ENCODE results near the gene TMEM30B. TPM values are rescaled to one million over a fixed set of nuclear protein-coding genes. Genes with fewer than 3 reads are reported as not detected.
"Not testable (repeated sequence)": the region's sequence is repeated elsewhere in the genome, so short reads cannot be mapped to it uniquely, and the experiment has no call there.

TMEM30B gene
- polyA plus RNA-seq, 2 donors = 12.8 to 14.1 TPM

GRCh38 chr14:61322011-61322798, 41.1 kb upstream of the TMEM30B start:
- Histone ChIP-seq H3K36me3 (ENCODE audit: control insufficient read depth in 2 of 2, insufficient read depth in 2 of 2, low read length in 1 of 2) (peaks cover 0 to 2% of the 10 kb centered on the region in 2 donors), H3K4me1 (ENCODE audit: control insufficient read depth in 2 of 2, insufficient read depth in 2 of 2, low read length in 1 of 2) (no peaks in the 10 kb centered on the region), H3K27me3 (ENCODE audit: control insufficient read depth in 1 of 2, insufficient read depth in 2 of 2, low read length in 2 of 2) (no peaks in the 10 kb centered on the region), H3K27ac (ENCODE audit: low read depth in 2 of 2, low read length in 1 of 2) (peak overlapping the region; percentile 94 to 99), H3K9me3 (ENCODE audit: control insufficient read depth in 2 of 2, insufficient read depth in 1 of 2, low read depth in 1 of 2, low read length in 1 of 2) (no peaks in the 10 kb centered on the region), H3K4me3 (ENCODE audit: low read depth in 1 of 2, low read length in 2 of 2) (peak overlapping the region; percentile 57 to 80)
- 2% methylated on average over 62 to 63 of the region's 63 CpGs for WGBS, 2 donors

- no peaks in the 10 kb centered on the region for H3K27me3 ChIP-seq (ENCODE audit: control insufficient read depth in 1 of 2, insufficient read depth in 2 of 2, low read length in 2 of 2)
- H3K36me3 ChIP-seq (ENCODE audit: control insufficient read depth in 2 of 2, insufficient read depth in 2 of 2, low read length in 1 of 2) = peaks cover 0 to 2% of the 10 kb centered on the region in 2 donors
- peak within 1 kb of the TSS; percentile 57 to 80 for H3K4me3 ChIP-seq (ENCODE audit: low read depth in 1 of 2, low read length in 2 of 2)
- H3K4me1 ChIP-seq (ENCODE audit: control insufficient read depth in 2 of 2, insufficient read depth in 2 of 2, low read length in 1 of 2) = no peaks in the 10 kb centered on the region
- 1% methylated on average over 46 to 66 of the region's 66 CpGs for WGBS, 2 donors
- H3K27ac ChIP-seq (ENCODE audit: low read depth in 2 of 2, low read length in 1 of 2) = peak within 1 kb of the TSS; percentile 94 to 99
- no peaks in the 10 kb centered on the region for H3K9me3 ChIP-seq (ENCODE audit: control insufficient read depth in 2 of 2, insufficient read depth in 1 of 2, low read depth in 1 of 2, low read length in 1 of 2)
These were observed 40.4 kb upstream of the TMEM30B start, which contains the start of gene PRKCH for GRCh38 chr14:61321385-61322010. Gene PRKCH (plus strand): TSS chr14:61321579. CDS start chr14:61322102, 523 bp downstream.

DNA sequence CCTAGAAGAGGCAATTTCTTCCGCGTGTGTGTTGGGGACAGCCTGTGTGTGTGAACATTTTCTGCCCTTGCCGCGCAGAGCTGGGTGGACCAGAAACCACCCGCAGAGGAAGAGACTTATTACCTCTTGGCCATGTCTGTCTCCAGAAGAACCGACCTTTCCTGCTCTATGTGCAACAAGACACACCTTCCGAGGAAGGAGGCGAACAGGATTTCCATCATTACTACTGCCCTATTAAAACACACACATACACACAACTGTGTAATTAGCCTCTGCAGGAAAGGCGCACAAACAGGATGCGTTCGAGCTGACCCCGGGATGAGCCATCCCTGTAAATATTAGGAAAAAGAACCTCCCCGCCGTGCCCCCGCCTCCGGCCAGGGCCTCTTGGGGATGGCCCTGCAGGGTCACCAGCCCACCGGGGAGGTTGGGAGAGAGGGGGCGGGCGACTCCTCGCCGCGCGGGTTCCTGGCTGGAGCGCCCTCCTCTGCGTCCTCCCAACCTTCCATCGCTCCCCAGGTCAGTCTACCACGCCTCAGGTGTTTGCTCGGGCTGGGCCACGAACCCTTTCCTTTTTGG, 39.8 kb upstream of the TMEM30B start:
- H3K36me3 ChIP-seq (ENCODE audit: control insufficient read depth in 2 of 2, insufficient read depth in 2 of 2, low read length in 1 of 2) = peaks cover 0 to 2% of the 10 kb centered on the region in 2 donors
- no peaks in the 10 kb centered on the region for H3K9me3 ChIP-seq (ENCODE audit: control insufficient read depth in 2 of 2, insufficient read depth in 1 of 2, low read depth in 1 of 2, low read length in 1 of 2)
- peak overlapping the region; percentile 57 to 80 for H3K4me3 ChIP-seq (ENCODE audit: low read depth in 1 of 2, low read length in 2 of 2)
- 20 to 30% methylated on average over 29 of the region's 29 CpGs for WGBS, 2 donors
- H3K4me1 ChIP-seq (ENCODE audit: control insufficient read depth in 2 of 2, insufficient read depth in 2 of 2, low read length in 1 of 2) = no peaks in the 10 kb centered on the region
- no peaks in the 10 kb centered on the region for H3K27me3 ChIP-seq (ENCODE audit: control insufficient read depth in 1 of 2, insufficient read depth in 2 of 2, low read length in 2 of 2)
- peak overlapping the region; percentile 94 to 99 for H3K27ac ChIP-seq (ENCODE audit: low read depth in 2 of 2, low read length in 1 of 2)

GRCh38 chr14:61320170-61320569, 39.0 kb upstream of the TMEM30B start:
- WGBS, 2 donors = 90 to 92% methylated on average over 16 of the region's 16 CpGs

DNA sequence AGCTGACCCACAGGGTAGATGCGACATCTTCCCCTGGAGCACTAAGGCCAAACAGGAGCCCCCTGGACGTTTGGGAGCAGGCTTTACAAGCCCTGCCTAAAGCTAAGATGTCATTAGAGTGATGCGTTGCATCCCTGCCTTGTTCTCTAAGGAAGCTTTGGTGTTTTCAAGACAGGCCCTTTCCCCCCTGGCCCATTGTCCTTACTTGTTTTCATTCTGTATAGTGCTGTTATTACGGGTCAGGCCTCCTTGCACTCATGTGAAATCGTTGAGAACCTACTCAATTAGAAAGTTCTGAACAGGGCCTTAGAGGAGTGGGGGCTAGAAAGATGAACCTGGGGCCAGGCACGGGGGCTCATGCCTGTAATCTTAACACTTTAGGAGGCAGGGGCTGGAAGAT, 38.6 kb upstream of the TMEM30B start:
- Histone ChIP-seq H3K27me3 (ENCODE audit: control insufficient read depth in 1 of 2, insufficient read depth in 2 of 2, low read length in 2 of 2) (no peaks in the 10 kb centered on the region), H3K36me3 (ENCODE audit: control insufficient read depth in 2 of 2, insufficient read depth in 2 of 2, low read length in 1 of 2) (peaks cover 0 to 2% of the 10 kb centered on the region in 2 donors), H3K4me1 (ENCODE audit: control insufficient read depth in 2 of 2, insufficient read depth in 2 of 2, low read length in 1 of 2) (no peaks in the 10 kb centered on the region), H3K9me3 (ENCODE audit: control insufficient read depth in 2 of 2, insufficient read depth in 1 of 2, low read depth in 1 of 2, low read length in 1 of 2) (no peaks in the 10 kb centered on the region), H3K4me3 (ENCODE audit: low read depth in 1 of 2, low read length in 2 of 2) (no peak overlapping the region), H3K27ac (ENCODE audit: low read depth in 2 of 2, low read length in 1 of 2) (no peak overlapping the region)
- WGBS, 2 donors = 80 to 82% methylated on average over 6 of the region's 6 CpGs

More at GRCh38 chr14:61320170-61320569, 39.0 kb upstream of the TMEM30B start:
- H3K27me3 ChIP-seq (ENCODE audit: control insufficient read depth in 1 of 2, insufficient read depth in 2 of 2, low read length in 2 of 2); H3K4me1 ChIP-seq (ENCODE audit: control insufficient read depth in 2 of 2, insufficient read depth in 2 of 2, low read length in 1 of 2); H3K4me3 ChIP-seq (ENCODE audit: low read depth in 1 of 2, low read length in 2 of 2); H3K9me3 ChIP-seq (ENCODE audit: control insufficient read depth in 2 of 2, insufficient read depth in 1 of 2, low read depth in 1 of 2, low read length in 1 of 2); H3K36me3 ChIP-seq (ENCODE audit: control insufficient read depth in 2 of 2, insufficient read depth in 2 of 2, low read length in 1 of 2): not testable (repeated sequence)
- peak overlapping the region in 1 of 2 donors; percentile 99 for H3K27ac ChIP-seq (ENCODE audit: low read depth in 2 of 2, low read length in 1 of 2)

- Histone ChIP-seq H3K27ac (ENCODE audit: low read depth in 2 of 2, low read length in 1 of 2) (no peak overlapping the region), H3K4me3 (ENCODE audit: low read depth in 1 of 2, low read length in 2 of 2) (no peak overlapping the region), H3K36me3 (ENCODE audit: control insufficient read depth in 2 of 2, insufficient read depth in 2 of 2, low read length in 1 of 2) (peaks cover 0 to 2% of the 10 kb centered on the region in 2 donors), H3K9me3 (ENCODE audit: control insufficient read depth in 2 of 2, insufficient read depth in 1 of 2, low read depth in 1 of 2, low read length in 1 of 2) (no peaks in the 10 kb centered on the region), H3K4me1 (ENCODE audit: control insufficient read depth in 2 of 2, insufficient read depth in 2 of 2, low read length in 1 of 2) (no peaks in the 10 kb centered on the region), H3K27me3 (ENCODE audit: control insufficient read depth in 1 of 2, insufficient read depth in 2 of 2, low read length in 2 of 2) (no peaks in the 10 kb centered on the region)
- 80 to 84% methylated on average over 3 of the region's 3 CpGs for WGBS, 2 donors
These were observed 37.9 kb upstream of the TMEM30B start for GRCh38 chr14:61319086-61319485.

DNA sequence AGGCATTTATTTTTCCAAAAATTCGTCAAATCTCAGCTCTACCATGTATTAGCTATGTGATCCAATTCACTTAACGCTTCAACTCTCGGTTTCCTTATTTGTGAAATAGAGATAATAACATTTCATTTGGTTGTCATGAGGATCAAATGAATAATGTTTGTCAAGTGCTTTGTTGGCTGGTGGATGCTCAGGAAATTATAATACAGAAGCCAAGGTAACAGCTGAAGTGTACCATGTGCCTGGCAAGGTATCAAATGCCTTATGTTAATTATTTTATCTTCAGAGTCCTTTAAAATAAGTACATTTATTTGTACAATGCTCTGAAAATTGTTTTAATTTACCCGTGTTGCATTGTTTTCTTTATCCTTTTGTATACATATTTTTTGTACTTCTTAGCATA, 34.2 kb upstream of the TMEM30B start:
- H3K4me3 ChIP-seq (ENCODE audit: low read depth in 1 of 2, low read length in 2 of 2) = no peak overlapping the region
- no peaks in the 10 kb centered on the region for H3K27me3 ChIP-seq (ENCODE audit: control insufficient read depth in 1 of 2, insufficient read depth in 2 of 2, low read length in 2 of 2)
- no peaks in the 10 kb centered on the region for H3K36me3 ChIP-seq (ENCODE audit: control insufficient read depth in 2 of 2, insufficient read depth in 2 of 2, low read length in 1 of 2)
- no peaks in the 10 kb centered on the region for H3K4me1 ChIP-seq (ENCODE audit: control insufficient read depth in 2 of 2, insufficient read depth in 2 of 2, low read length in 1 of 2)
- WGBS, 2 donors = 76 to 78% methylated on average over 4 of the region's 4 CpGs
- peaks cover 0 to 4% of the 10 kb centered on the region in 2 donors for H3K9me3 ChIP-seq (ENCODE audit: control insufficient read depth in 2 of 2, insufficient read depth in 1 of 2, low read depth in 1 of 2, low read length in 1 of 2)
- no peak overlapping the region for H3K27ac ChIP-seq (ENCODE audit: low read depth in 2 of 2, low read length in 1 of 2)

- not testable (repeated sequence) for H3K27me3 ChIP-seq (ENCODE audit: control insufficient read depth in 1 of 2, insufficient read depth in 2 of 2, low read length in 2 of 2); H3K9me3 ChIP-seq (ENCODE audit: control insufficient read depth in 2 of 2, insufficient read depth in 1 of 2, low read depth in 1 of 2, low read length in 1 of 2); H3K36me3 ChIP-seq (ENCODE audit: control insufficient read depth in 2 of 2, insufficient read depth in 2 of 2, low read length in 1 of 2); H3K27ac ChIP-seq (ENCODE audit: low read depth in 2 of 2, low read length in 1 of 2); H3K4me1 ChIP-seq (ENCODE audit: control insufficient read depth in 2 of 2, insufficient read depth in 2 of 2, low read length in 1 of 2); H3K4me3 ChIP-seq (ENCODE audit: low read depth in 1 of 2, low read length in 2 of 2)
- WGBS, 2 donors = 84 to 89% methylated on average over 4 of the region's 4 CpGs
These were observed 27.6 kb upstream of the TMEM30B start for GRCh38 chr14:61308701-61309100.

- peaks cover 0 to 2% of the 10 kb centered on the region in 2 donors for H3K9me3 ChIP-seq (ENCODE audit: control insufficient read depth in 2 of 2, insufficient read depth in 1 of 2, low read depth in 1 of 2, low read length in 1 of 2)
- H3K27me3 ChIP-seq (ENCODE audit: control insufficient read depth in 1 of 2, insufficient read depth in 2 of 2, low read length in 2 of 2) = no peaks in the 10 kb centered on the region
- H3K4me1 ChIP-seq (ENCODE audit: control insufficient read depth in 2 of 2, insufficient read depth in 2 of 2, low read length in 1 of 2) = no peaks in the 10 kb centered on the region
- no peak overlapping the region for H3K27ac ChIP-seq (ENCODE audit: low read depth in 2 of 2, low read length in 1 of 2)
- H3K36me3 ChIP-seq (ENCODE audit: control insufficient read depth in 2 of 2, insufficient read depth in 2 of 2, low read length in 1 of 2) = no peaks in the 10 kb centered on the region
- 56 to 57% methylated on average over 3 of the region's 3 CpGs for WGBS, 2 donors
- no peak overlapping the region for H3K4me3 ChIP-seq (ENCODE audit: low read depth in 1 of 2, low read length in 2 of 2)
These were observed 27.1 kb upstream of the TMEM30B start for GRCh38 chr14:61308198-61308597.

All from esophagus (tissue), 2 donors.